GM12878 (cell line): ENCODE measurements around the gene ARSJ. TPM values are rescaled to one million over a fixed set of nuclear protein-coding genes. Genes with fewer than 3 reads are reported as not detected.

ENCODE experiments used
- ATAC-seq: fragments of 200-7000 bp; cut with Tn5 transposase; 3 replicates; pipeline ENCODE4 v1.9.1; 2020; ENCODE audit warnings: mild to moderate bottlenecking, moderate library complexity
- BruUV-seq: library from RNA; stranded (reverse); fragments of 400-500 nt; replicated peaks from 2 replicates; lab custom pipeline; 2021; lab: Mats Ljungman, UMichigan
- CTCF ChIA-PET: fragments of 300-600 bp; sonication (Branson Sonifier 250); formaldehyde crosslinking; extraction: SDS; loops from one replicate; lab custom pipeline; 2021; ENCODE audit warnings: inconsistent platforms; lab: Yijun Ruan, JAX
- POLR2A ChIA-PET: fragments of 350-600 bp; formaldehyde crosslinking; extraction: SDS; loops from one replicate; lab custom pipeline; 2021; ENCODE audit warnings: inconsistent platforms; lab: Charles Lee
- RAD21 ChIA-PET: fragments of 300-600 bp; sonication (Branson Sonifier 250); formaldehyde crosslinking; loops from one replicate; lab custom pipeline; 2023; ENCODE audit warnings: antibody characterized with exemption; ENCODE audit not compliant: unreplicated experiment; lab: Charles Lee
- SMC1A ChIA-PET: fragments of 300-600 bp; sonication (Branson Sonifier 250); formaldehyde crosslinking; loops from one replicate; lab custom pipeline; 2023; ENCODE audit not compliant: unreplicated experiment, uncharacterized antibody; lab: Charles Lee
- DNase-seq: peaks from one replicate; pipeline ENCODE4 v3.0.0-alpha.2; 2011; ENCODE audit warnings: low read depth, low spot score
- FAIRE-seq: peaks from 3 replicates; lab custom pipeline; 2011; peaks lifted over from hg19 to GRCh38; lab: Jason Lieb, UNC
- H2AFZ ChIP-seq: 2 replicates; pipeline ENCODE4 v1.6.0; 2011; ENCODE audit warnings: low read depth, low read length, control low read depth; ENCODE audit not compliant: control insufficient read depth
- H3K27ac ChIP-seq: 2 replicates; pipeline ENCODE4 v1.5.1; 2011; ENCODE audit warnings: control low read depth; ENCODE audit not compliant: control insufficient read depth, insufficient read depth
- H3K27me3 ChIP-seq, 2 experiments: replicated peaks in 1 of 2; 2 replicates each; pipeline versions ENCODE4 v1.6.0 to v1.6.1; 2011; ENCODE audit warnings: low read length in 1 of 2; ENCODE audit not compliant: control insufficient read depth in 2 of 2, insufficient read depth in 2 of 2
- H3K36me3 ChIP-seq, 2 experiments: 2 replicates each; pipeline ENCODE4 v1.5.1; 2011; ENCODE audit warnings: low read length in 1 of 2; ENCODE audit not compliant: control insufficient read depth in 2 of 2, insufficient read depth in 2 of 2
- H3K4me1 ChIP-seq: 2 replicates; pipeline ENCODE4 v1.6.1; 2011; ENCODE audit warnings: mild to moderate bottlenecking, low read length, moderate library complexity, mixed read lengths; ENCODE audit not compliant: control insufficient read depth, insufficient read depth
- H3K4me2 ChIP-seq: 2 replicates; pipeline ENCODE4 v1.6.0; 2011; ENCODE audit warnings: control low read depth; ENCODE audit not compliant: control insufficient read depth, insufficient read depth
- H3K4me3 ChIP-seq: fragments of 200-600 bp; sonication (generic); 2 replicates; pipeline ENCODE4 v1.5.1; 2016
- H3K79me2 ChIP-seq: 2 replicates; pipeline ENCODE4 v1.6.0; 2011; ENCODE audit warnings: low read length; ENCODE audit not compliant: control insufficient read depth, insufficient read depth
- H3K9ac ChIP-seq: 2 replicates; pipeline ENCODE4 v1.8.0; 2011; ENCODE audit warnings: low read length, control low read depth, mixed read lengths; ENCODE audit not compliant: control insufficient read depth, insufficient read depth
- H3K9me3 ChIP-seq: replicated peaks from 3 replicates; pipeline ENCODE4 v1.5.1; 2011; ENCODE audit warnings: mild to moderate bottlenecking, low read length; ENCODE audit not compliant: control insufficient read depth, insufficient read depth
- H4K20me1 ChIP-seq: 2 replicates; pipeline ENCODE4 v1.6.0; 2011; ENCODE audit not compliant: control insufficient read depth, insufficient read depth
- BACH1 ChIP-seq: fragments of 450-650 bp; IDR thresholded peaks from 2 replicates; pipeline ENCODE4 v1.6.1; 2017; ENCODE audit warnings: mild to moderate bottlenecking, borderline replicate concordance
- EED ChIP-seq: sonication (generic); IDR thresholded peaks from 2 replicates; pipeline ENCODE4 v1.6.1; 2016; ENCODE audit warnings: antibody characterized with exemption, low read depth
- EP300 ChIP-seq, 2 experiments: fragments of 150-350 bp in 1 of 2; IDR thresholded peaks; 2 replicates each; pipeline ENCODE4 v1.6.1; 2011 to 2012; ENCODE audit warnings: low read depth in 2 of 2, low read length in 2 of 2, borderline replicate concordance in 1 of 2, improper control_type of control experiment in 1 of 2, inconsistent platforms in 1 of 2; ENCODE audit not compliant: control insufficient read depth in 1 of 2
- IRF4 ChIP-seq: IDR thresholded peaks from 2 replicates; pipeline ENCODE4 v1.6.1; 2011; ENCODE audit warnings: low read depth, low read length
- JUNB ChIP-seq: IDR thresholded peaks from 2 replicates; pipeline ENCODE4 v1.6.1; 2016; ENCODE audit warnings: antibody characterized with exemption, mild to moderate bottlenecking
- KLF5 ChIP-seq: fragments of 450-650 bp; IDR thresholded peaks from 2 replicates; pipeline ENCODE4 v1.6.1; 2014; ENCODE audit warnings: mild to moderate bottlenecking; ENCODE audit not compliant: partially characterized antibody
- MTA3 ChIP-seq: IDR thresholded peaks from 2 replicates; pipeline ENCODE4 v1.6.1; 2012; ENCODE audit warnings: low read length, inconsistent platforms, borderline replicate concordance
- NBN ChIP-seq: fragments of 450-650 bp; IDR thresholded peaks from 2 replicates; pipeline ENCODE4 v1.6.1; 2016
- PAX8 ChIP-seq: fragments of 450-650 bp; IDR thresholded peaks from 2 replicates; pipeline ENCODE4 v1.6.1; 2017; ENCODE audit warnings: mild to moderate bottlenecking, moderate library complexity
- PRDM15 ChIP-seq: fragments of 450-650 bp; formaldehyde crosslinking; IDR thresholded peaks from 2 replicates; pipeline ENCODE4 v1.4.0; 2020; ENCODE audit warnings: mild to moderate bottlenecking, moderate library complexity
- RAD21 ChIP-seq: IDR thresholded peaks from 2 replicates; pipeline ENCODE4 v1.6.1; 2011; ENCODE audit warnings: mild to moderate bottlenecking, low read depth, low read length, moderate library complexity; ENCODE audit not compliant: insufficient read depth
- SIN3A ChIP-seq: IDR thresholded peaks from 2 replicates; pipeline ENCODE4 v1.6.1; 2012; ENCODE audit warnings: low read depth, low read length, improper control_type of control experiment
- TARDBP ChIP-seq: IDR thresholded peaks from 2 replicates; pipeline ENCODE4 v1.6.1; 2016; ENCODE audit warnings: borderline replicate concordance
- TCF7 ChIP-seq: IDR thresholded peaks from 2 replicates; pipeline ENCODE4 v1.6.1; 2014; ENCODE audit warnings: antibody characterized with exemption, borderline replicate concordance
- ZNF207 ChIP-seq: fragments of 450-650 bp; IDR thresholded peaks from 2 replicates; pipeline ENCODE4 v1.6.1; 2014; ENCODE audit warnings: antibody characterized with exemption, mild to moderate bottlenecking, borderline replicate concordance
- ZZZ3 ChIP-seq: IDR thresholded peaks from 2 replicates; pipeline ENCODE4 v1.6.1; 2011; ENCODE audit warnings: low read depth; ENCODE audit not compliant: control insufficient read depth, insufficient read length
- WGBS: methylation state at CpG from one replicate; pipeline ENCODE4 v1.1.6; 2016; ENCODE audit warnings: low lambda C conversion rate; ENCODE audit not compliant: insufficient replicate concordance, insufficient coverage; ENCODE audit errors: missing lambda C conversion rate; 5-methylcytosine and 5-hydroxymethylcytosine counted together
- in situ Hi-C: fragments of 300-500 bp; cut with MboI; formaldehyde crosslinking; loops from 9 replicates; pipeline ENCODE4 v1.14.3; 2018; ENCODE audit warnings: mixed read lengths
- intact Hi-C: fragments of 100-400 bp; cut with micrococcal nuclease; formaldehyde crosslinking; loops from one replicate; pipeline ENCODE4 v1.14.2; 2022; ENCODE audit not compliant: unreplicated experiment
- polyA plus RNA-seq, 11 experiments: library from polyadenylated mRNA; depleted of rRNA in 4 of 11; unstranded in 6 of 11; stranded (reverse) in 5 of 11; fragments of >200 nt; fragmentation: Nextera tagmentation in 4 of 11; fragmentation: Illumina TruSeq in 1 of 11; extraction: Ambion mirVana in 4 of 11; extraction: Trizol in 1 of 11; gene quantifications; 1 replicate in 1 of 11; 2 replicates in 10 of 11; pipeline versions ENCODE4 v1.2.1 to v1.2.3, GENCODE V29; 2011 to 2016; ENCODE audit warnings: inconsistent platforms in 2 of 11, missing spikeins in 2 of 11, low read depth in 1 of 11
- total RNA-seq, 4 experiments: library from RNA; depleted of rRNA in 3 of 4; stranded (reverse); fragments of >200 nt in 3 of 4; fragmentation: Illumina TruSeq in 1 of 4; extraction: Trizol in 1 of 4; gene quantifications; 2 replicates each; pipeline versions ENCODE4 v1.2.1 to v1.2.3, GENCODE V29; 2013 to 2021
- TF ChIP-seq, protein P1 (sequence below): fragments of 450-650 bp; IDR thresholded peaks from 2 replicates; pipeline ENCODE4 v1.6.1; 2017; ENCODE audit warnings: antibody characterized with exemption, mild to moderate bottlenecking, moderate library complexity

The ARSJ gene
- total and polyA plus RNA-seq, 10 of the 15 experiments (the other 5 are each of a cell fraction or from before 2014, with no cell fraction given) = under 0.01 to 0.19 (median 0.04) TPM; not detected in 5

DNA sequence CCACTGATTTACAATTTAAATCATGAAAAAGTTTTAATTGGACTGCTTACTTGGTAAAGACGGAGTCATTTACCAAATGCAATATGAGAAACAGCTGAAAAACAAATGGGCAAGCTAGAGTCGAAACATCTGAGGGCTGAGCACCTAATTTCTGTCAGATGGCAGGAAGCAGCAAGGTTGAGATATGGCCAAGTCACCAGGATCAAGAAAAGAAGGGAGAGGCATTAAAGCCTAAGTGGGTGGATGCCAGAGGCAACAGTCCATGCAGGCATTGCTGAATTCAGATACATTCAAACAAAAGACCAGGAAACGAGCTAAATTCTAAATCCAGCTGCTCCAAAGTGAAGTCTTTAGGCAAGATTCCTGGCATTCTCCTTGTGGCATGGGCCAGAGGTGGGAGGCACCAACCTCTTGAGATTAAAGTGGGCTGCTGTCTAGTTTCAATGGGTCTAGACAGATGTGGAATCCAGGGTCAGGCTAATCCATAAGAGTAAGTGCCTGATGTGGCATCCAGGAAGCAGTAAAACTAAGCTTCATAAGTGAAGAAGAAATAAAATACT lies 8.0 kb upstream of the ARSJ start (continued):
- TF ChIP-seq KLF5 = no peak
- no peak for TF ChIP-seq PAX8

DNA sequence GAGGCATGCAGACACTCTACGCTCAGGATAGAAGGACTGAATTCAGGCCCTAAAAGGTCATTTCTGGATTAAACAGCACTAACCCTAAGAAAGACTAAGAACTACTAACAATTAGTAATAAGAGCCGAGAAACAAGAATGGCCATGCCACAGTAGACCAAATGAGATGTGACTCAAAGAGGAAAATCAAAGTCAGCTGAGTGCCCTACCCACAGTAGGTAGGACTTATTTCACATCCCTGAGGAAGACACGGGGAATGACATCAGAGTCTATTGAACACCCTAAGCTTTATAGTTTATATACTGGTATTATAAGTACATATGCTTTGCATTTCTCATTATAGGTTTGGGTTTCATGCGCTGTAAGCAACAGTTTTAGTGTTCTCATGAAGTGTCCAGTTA lies 2.7 kb upstream of the ARSJ start:
- no peaks in the 10 kb centered on the region for H4K20me1 ChIP-seq
- H3K27me3 ChIP-seq = peaks cover 0 to 5% of the 10 kb centered on the region in 2 experiments; a peak in 2 of 4 replicates
- H2AFZ ChIP-seq = no peak overlapping the region
- no peaks in the 10 kb centered on the region for H3K9me3 ChIP-seq
- H3K4me2 ChIP-seq = no peak overlapping the region
- DNase-seq (no peak), FAIRE-seq (no peak), ATAC-seq (no peak)
- H3K9ac ChIP-seq = no peak overlapping the region
- BruUV-seq = no TSS peak
- no peaks in the 10 kb centered on the region for H3K36me3 ChIP-seq
- ChIA-PET CTCF (interaction anchor here (0.6 to 1.5 kb wide), 4 partner anchors 11 to 27 kb away, joined by 3 read pairs; no protein-coding TSS in a partner anchor), SMC1A (interaction anchor here (1.0 to 2.0 kb wide), 5 partner anchors 8 to 89 kb away, joined by 3 to 5 read pairs (median 3); no protein-coding TSS in a partner anchor), POLR2A (no interaction called here), RAD21 (no interaction called here)
- H3K79me2 ChIP-seq = no peaks in the 10 kb centered on the region
- H3K4me1 ChIP-seq = no peaks in the 10 kb centered on the region
- H3K4me3 ChIP-seq = no peak overlapping the region
- in situ Hi-C loops (no loop called here), intact Hi-C loops (no loop called here)
- 55% methylated on average over 4 of the region's 4 CpGs for WGBS
- no peak overlapping the region for H3K27ac ChIP-seq
- no peak for TF ChIP-seq MTA3
- TF ChIP-seq, protein P1, sequence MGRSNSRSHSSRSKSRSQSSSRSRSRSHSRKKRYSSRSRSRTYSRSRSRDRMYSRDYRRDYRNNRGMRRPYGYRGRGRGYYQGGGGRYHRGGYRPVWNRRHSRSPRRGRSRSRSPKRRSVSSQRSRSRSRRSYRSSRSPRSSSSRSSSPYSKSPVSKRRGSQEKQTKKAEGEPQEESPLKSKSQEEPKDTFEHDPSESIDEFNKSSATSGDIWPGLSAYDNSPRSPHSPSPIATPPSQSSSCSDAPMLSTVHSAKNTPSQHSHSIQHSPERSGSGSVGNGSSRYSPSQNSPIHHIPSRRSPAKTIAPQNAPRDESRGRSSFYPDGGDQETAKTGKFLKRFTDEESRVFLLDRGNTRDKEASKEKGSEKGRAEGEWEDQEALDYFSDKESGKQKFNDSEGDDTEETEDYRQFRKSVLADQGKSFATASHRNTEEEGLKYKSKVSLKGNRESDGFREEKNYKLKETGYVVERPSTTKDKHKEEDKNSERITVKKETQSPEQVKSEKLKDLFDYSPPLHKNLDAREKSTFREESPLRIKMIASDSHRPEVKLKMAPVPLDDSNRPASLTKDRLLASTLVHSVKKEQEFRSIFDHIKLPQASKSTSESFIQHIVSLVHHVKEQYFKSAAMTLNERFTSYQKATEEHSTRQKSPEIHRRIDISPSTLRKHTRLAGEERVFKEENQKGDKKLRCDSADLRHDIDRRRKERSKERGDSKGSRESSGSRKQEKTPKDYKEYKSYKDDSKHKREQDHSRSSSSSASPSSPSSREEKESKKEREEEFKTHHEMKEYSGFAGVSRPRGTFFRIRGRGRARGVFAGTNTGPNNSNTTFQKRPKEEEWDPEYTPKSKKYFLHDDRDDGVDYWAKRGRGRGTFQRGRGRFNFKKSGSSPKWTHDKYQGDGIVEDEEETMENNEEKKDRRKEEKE = no peak
- TF ChIP-seq TARDBP = no peak
- no peak for TF ChIP-seq BACH1
- no peak for TF ChIP-seq ZZZ3
- TF ChIP-seq TCF7 = no peak
- TF ChIP-seq EP300 (IDR thresholded peaks at IDR 0.05; ENCODE audit: borderline replicate concordance in 1 of 2, control insufficient read depth in 1 of 2, low read depth in 2 of 2, low read length in 2 of 2) = no peak
- no peak for TF ChIP-seq EED
- no peak for TF ChIP-seq IRF4
- TF ChIP-seq NBN = no peak
- TF ChIP-seq PRDM15 (CRISPR knock-in tag) = no peak
- no peak for TF ChIP-seq RAD21
- no peak for TF ChIP-seq SIN3A
- TF ChIP-seq ZNF207 = no peak
- no peak for TF ChIP-seq JUNB
